HepG2 (cell line): ENCODE data around the gene SYNPR. TPM values are rescaled to one million over a fixed set of nuclear protein-coding genes. Genes with fewer than 3 reads are reported as not detected.

Source experiments
- ATAC-seq: fragments of 200-7000 bp; cut with Tn5 transposase; 3 replicates; pipeline ENCODE4 v1.9.1; 2020; ENCODE audit warnings: mild to moderate bottlenecking, moderate library complexity
- BruUV-seq: library from RNA; stranded (reverse); fragments of 400-500 nt; replicated peaks from 2 replicates; lab custom pipeline; 2021; lab: Mats Ljungman, UMichigan
- CTCF ChIA-PET: fragments of 300-600 bp; formaldehyde crosslinking; extraction: SDS; loops from one replicate; lab custom pipeline; 2021; ENCODE audit warnings: low total read pairs, inconsistent platforms, low intra/inter-chr PET ratio; lab: Yijun Ruan, JAX
- POLR2A ChIA-PET: fragments of 350-600 bp; sonication (Branson Sonifier 250); formaldehyde crosslinking; loops from one replicate; lab custom pipeline; 2020; ENCODE audit warnings: antibody characterized with exemption, inconsistent platforms; lab: Yijun Ruan, JAX
- DNase-seq: peaks from one replicate; pipeline ENCODE4 v3.0.0-alpha.2; 2015; ENCODE audit warnings: low spot score
- FAIRE-seq: peaks from 3 replicates; lab custom pipeline; 2011; peaks lifted over from hg19 to GRCh38; lab: Jason Lieb, UNC
- H2AFZ ChIP-seq: one replicate; pipeline ENCODE4 v1.6.1; 2011; ENCODE audit warnings: low read length, inconsistent platforms
- H3K27ac ChIP-seq: fragments of 300-600 bp; 3 replicates; pipeline ENCODE4 v1.8.0; 2011; ENCODE audit warnings: mixed run types, mild to moderate bottlenecking, mixed read lengths, low read length, inconsistent platforms; ENCODE audit not compliant: insufficient read depth; ENCODE audit errors: extremely low read length
- H3K27me3 ChIP-seq, 2 experiments: fragments of 200-600 bp in 1 of 2; 2 replicates in 1 of 2; 3 replicates in 1 of 2; pipeline versions ENCODE4 v1.6.0 to v1.8.0; 2011; ENCODE audit warnings: low read length in 2 of 2, mild to moderate bottlenecking in 2 of 2, moderate library complexity in 2 of 2, inconsistent platforms in 1 of 2; ENCODE audit not compliant: insufficient read depth in 2 of 2, control insufficient read depth in 1 of 2
- H3K36me3 ChIP-seq, 2 experiments: fragments of 200-600 bp in 1 of 2; replicated peaks in 1 of 2; 2 replicates in 1 of 2; 3 replicates in 1 of 2; pipeline versions ENCODE4 v1.5.1 to v1.8.0; 2011; ENCODE audit warnings: low read length in 2 of 2, inconsistent platforms in 1 of 2; ENCODE audit not compliant: insufficient read depth in 2 of 2, control insufficient read depth in 1 of 2
- H3K4me1 ChIP-seq: 2 replicates; pipeline ENCODE4 v1.5.1; 2012; ENCODE audit warnings: low read length, inconsistent platforms; ENCODE audit not compliant: insufficient read depth
- H3K4me2 ChIP-seq: 2 replicates; pipeline ENCODE4 v1.6.0; 2011; ENCODE audit warnings: low read depth, low read length, inconsistent platforms
- H3K4me3 ChIP-seq, 3 experiments: fragments of 200-600 bp in 1 of 3; sonication (generic), shearing (Covaris generic) in 1 of 3; replicated peaks in 1 of 3; 2 replicates each; pipeline ENCODE4 v1.5.1; 2011 to 2016; ENCODE audit warnings: low read length in 3 of 3, inconsistent platforms in 2 of 3, low read depth in 2 of 3, mild to moderate bottlenecking in 2 of 3, control low read depth in 1 of 3, mixed read lengths in 1 of 3; ENCODE audit not compliant: insufficient read depth in 1 of 3
- H3K79me2 ChIP-seq: one replicate; pipeline ENCODE4 v1.6.1; 2011; ENCODE audit warnings: low read length, inconsistent platforms; ENCODE audit not compliant: insufficient read depth
- H3K9ac ChIP-seq: 2 replicates; pipeline ENCODE4 v1.6.0; 2011; ENCODE audit warnings: mild to moderate bottlenecking, low read depth, low read length, inconsistent platforms; ENCODE audit not compliant: insufficient read depth
- H3K9me3 ChIP-seq: 2 replicates; pipeline ENCODE4 v1.5.1; 2012; ENCODE audit warnings: mild to moderate bottlenecking, low read length
- H4K20me1 ChIP-seq: 2 replicates; pipeline ENCODE4 v1.6.0; 2011; ENCODE audit warnings: inconsistent platforms, mild to moderate bottlenecking, low read length, moderate library complexity; ENCODE audit not compliant: insufficient read depth
- E2F1 ChIP-seq: sonication (generic); formaldehyde crosslinking; IDR thresholded peaks from 2 replicates; pipeline ENCODE4 v1.5.0; 2020; ENCODE audit warnings: missing genetic modification reagents
- E2F5 ChIP-seq: sonication (generic); formaldehyde crosslinking; conservative IDR thresholded peaks from 2 replicates; pipeline ENCODE4 v1.4.0; 2020; ENCODE audit warnings: missing genetic modification reagents
- GATAD2A ChIP-seq: IDR thresholded peaks from 2 replicates; pipeline ENCODE4 v1.6.1; 2016
- NFE2 ChIP-seq: sonication (generic); formaldehyde crosslinking; IDR thresholded peaks from 2 replicates; pipeline ENCODE4 v1.4.0; 2020; ENCODE audit warnings: missing genetic modification reagents
- NFRKB ChIP-seq: fragments of 450-650 bp; IDR thresholded peaks from 2 replicates; pipeline ENCODE4 v1.6.1; 2017
- NPAS2 ChIP-seq: sonication (generic); formaldehyde crosslinking; IDR thresholded peaks from 2 replicates; pipeline ENCODE4 v1.8.0; 2022; ENCODE audit warnings: mild to moderate bottlenecking, missing genetic modification reagents, borderline replicate concordance
- PAX8 ChIP-seq: sonication (generic); formaldehyde crosslinking; IDR thresholded peaks from 2 replicates; pipeline ENCODE4 v1.8.0; 2022; ENCODE audit warnings: mild to moderate bottlenecking, missing genetic modification reagents, borderline replicate concordance
- RNF219 ChIP-seq: sonication (generic); formaldehyde crosslinking; IDR thresholded peaks from 2 replicates; pipeline ENCODE4 v1.5.0; 2020; ENCODE audit warnings: mild to moderate bottlenecking, missing genetic modification reagents
- SNAPC4 ChIP-seq: sonication (generic); formaldehyde crosslinking; IDR thresholded peaks from 2 replicates; pipeline ENCODE4 v1.4.0; 2020; ENCODE audit warnings: mild to moderate bottlenecking, missing genetic modification reagents
- TOE1 ChIP-seq: sonication (generic); formaldehyde crosslinking; IDR thresholded peaks from 2 replicates; pipeline ENCODE4 v1.4.0; 2020; ENCODE audit warnings: mild to moderate bottlenecking, missing genetic modification reagents
- ZNF549 ChIP-seq: sonication (generic); formaldehyde crosslinking; IDR thresholded peaks from 2 replicates; pipeline ENCODE4 v1.5.0; 2020; ENCODE audit warnings: missing genetic modification reagents
- ZNF598 ChIP-seq: sonication (generic); formaldehyde crosslinking; IDR thresholded peaks from 2 replicates; pipeline ENCODE4 v1.5.1; 2020; ENCODE audit warnings: mild to moderate bottlenecking, missing genetic modification reagents, borderline replicate concordance
- ZNF800 ChIP-seq: sonication (generic); formaldehyde crosslinking; IDR thresholded peaks from 2 replicates; pipeline ENCODE4 v1.4.0; 2020; ENCODE audit warnings: missing genetic modification reagents
- WGBS: methylation state at CpG from one replicate; pipeline ENCODE4 v1.1.6; 2017; ENCODE audit warnings: low lambda C conversion rate; 5-methylcytosine and 5-hydroxymethylcytosine counted together
- in situ Hi-C: cut with HindIII; loops from 2 replicates; pipeline ENCODE4 v1.10.0; 2017; ENCODE audit warnings: low pct_unique_long_range_greater_than_20kb; ENCODE audit not compliant: extremely low pct_ligation_motif_present
- intact Hi-C: fragments of 100-400 bp; cut with micrococcal nuclease; formaldehyde crosslinking; loops from one replicate; pipeline ENCODE4 v1.10.0; 2022; ENCODE audit not compliant: unreplicated experiment
- polyA plus RNA-seq, 8 experiments: library from polyadenylated mRNA; depleted of rRNA in 3 of 8; stranded (reverse) in 7 of 8; unstranded in 1 of 8; fragments of >200 nt; fragmentation: Illumina TruSeq in 4 of 8; extraction: Trizol in 4 of 8; gene quantifications; 2 replicates each; pipeline versions ENCODE4 v1.2.1 to v1.2.3, GENCODE V29; 2011 to 2016; ENCODE audit warnings: low read depth in 4 of 8, missing spikeins in 1 of 8, mixed read lengths in 1 of 8; ENCODE audit not compliant: insufficient read depth in 1 of 8
- total RNA-seq, 5 experiments: library from RNA; depleted of rRNA; stranded (reverse); fragments of >200 nt; fragmentation: Illumina TruSeq; extraction: Trizol; gene quantifications; 2 replicates each; pipeline ENCODE4 v1.2.3, GENCODE V29; 2016; ENCODE audit warnings: low read depth in 1 of 5

Gene SYNPR
- total and polyA plus RNA-seq, 2 of the 13 experiments (the other 11 are each of a cell fraction or from before 2014, with no cell fraction given): 0.04 TPM; not detected in 1

GRCh38 chr3:63559884-63560283 is 281.8 kb downstream of the SYNPR start (continued):
- TF ChIP-seq RNF219 (CRISPR knock-in tag): no peak
- TF ChIP-seq NPAS2: no peak
- no peak for TF ChIP-seq ZNF598 (CRISPR knock-in tag)

- no peak overlapping the region for H3K4me3 ChIP-seq
- H2AFZ ChIP-seq: no peak overlapping the region
- no peaks in the 10 kb centered on the region for H3K4me1 ChIP-seq
- intact Hi-C loops (no loop called here), in situ Hi-C loops (no loop called here)
- H3K79me2 ChIP-seq: no peaks in the 10 kb centered on the region
- no TSS peak for BruUV-seq
- no peaks in the 10 kb centered on the region for H3K36me3 ChIP-seq
- no peaks in the 10 kb centered on the region for H3K27me3 ChIP-seq
- no peaks in the 10 kb centered on the region for H4K20me1 ChIP-seq
- no peak overlapping the region for H3K9ac ChIP-seq
- H3K4me2 ChIP-seq: no peak overlapping the region
- DNase-seq (no peak), ATAC-seq (no peak), FAIRE-seq (no peak)
- ChIA-PET CTCF (no interaction called here), POLR2A (no interaction called here)
- H3K9me3 ChIP-seq: no peaks in the 10 kb centered on the region
- no peak overlapping the region for H3K27ac ChIP-seq
- WGBS: 0% methylated on average over 1 of the region's 1 CpG
- TF ChIP-seq ZNF549: no peak
- TF ChIP-seq TOE1: no peak
- TF ChIP-seq NFE2: no peak
- no peak for TF ChIP-seq E2F5
- TF ChIP-seq NFRKB: no peak
- no peak for TF ChIP-seq E2F1
- no peak for TF ChIP-seq SNAPC4 (CRISPR knock-in tag)
- no peak for TF ChIP-seq ZNF800 (CRISPR knock-in tag)
- TF ChIP-seq GATAD2A (CRISPR knock-in tag): no peak
- TF ChIP-seq PAX8 (CRISPR knock-in tag): no peak
Observed at GRCh38 chr3:63561879-63562278, 283.8 kb downstream of the SYNPR start.
